ENCODE results near the gene NEDD9.

GRCh38 chr6:11164717-11165646 lies 67.5 kb downstream of the NEDD9 start:
- no peak for TF ChIP-seq EZH2 (IDR thresholded peaks at IDR 0.05; ENCODE audit: low read length, missing control alignments)
- no peak for TF ChIP-seq CTCF (conservative IDR thresholded peaks at IDR 0.05 in 1 of 2, IDR thresholded peaks at IDR 0.05 in 1 of 2; ENCODE audit: low read depth in 1 of 2, low read length in 2 of 2)

All from fibroblast of lung (primary cell).